GM21786 (cell line): ENCODE results near the gene OBP2A.
"Not testable (repeated sequence)": the region's sequence is repeated elsewhere in the genome, so short reads cannot be mapped to it uniquely, and the experiment has no call there.

Experiments used
- ATAC-seq: cut with Tn5 transposase; IDR thresholded peaks from one replicate; pipeline ENCODE4 v1.9.1; 2021; ENCODE audit not compliant: unreplicated experiment

The OBP2A gene

GRCh38 chr9:135526089-135526729 is 19.7 kb upstream of the OBP2A start:
- ATAC-seq: no peak

GRCh38 chr9:135526730-135527571 is 19.0 kb upstream of the OBP2A start:
- no peak for ATAC-seq

- not testable (repeated sequence) for ATAC-seq
Measured at GRCh38 chr9:135528842-135529435, 17.0 kb upstream of the OBP2A start.

GRCh38 chr9:135530146-135530545 is 15.8 kb upstream of the OBP2A start:
- no peak for ATAC-seq

GRCh38 chr9:135531096-135531495 is 14.8 kb upstream of the OBP2A start:
- no peak for ATAC-seq

- ATAC-seq: no peak
Measured at GRCh38 chr9:135533113-135533512, 12.8 kb upstream of the OBP2A start.

- ATAC-seq: no peak
Measured at GRCh38 chr9:135533674-135534073, 12.3 kb upstream of the OBP2A start.

- ATAC-seq: not testable (repeated sequence)
Measured at GRCh38 chr9:135534192-135534711, 11.7 kb upstream of the OBP2A start.

- not testable (repeated sequence) for ATAC-seq
Measured at GRCh38 chr9:135534826-135535225, 11.1 kb upstream of the OBP2A start.

GRCh38 chr9:135535631-135536030 is 10.3 kb upstream of the OBP2A start:
- not testable (repeated sequence) for ATAC-seq

- ATAC-seq: no peak
Measured at GRCh38 chr9:135536216-135536615, 9.7 kb upstream of the OBP2A start.

- ATAC-seq: not testable (repeated sequence)
Measured at GRCh38 chr9:135543262-135543894, 2.5 kb upstream of the OBP2A start.

- ATAC-seq: no peak
Measured at GRCh38 chr9:135544981-135545635, 818 bp upstream of the OBP2A start.

GRCh38 chr9:135546792-135547617 is 1.1 kb downstream of the OBP2A start:
- ATAC-seq: not testable (repeated sequence)

GRCh38 chr9:135547756-135548736 is 2.1 kb downstream of the OBP2A start:
- no peak for ATAC-seq

GRCh38 chr9:135549478-135550343 is 3.8 kb downstream of the OBP2A start:
- not testable (repeated sequence) for ATAC-seq

GRCh38 chr9:135550344-135550918 is 4.5 kb downstream of the OBP2A start:
- no peak for ATAC-seq
